HG03039 (cell line): Measurements from ENCODE around the gene MICAL2.
"Not testable (repeated sequence)": the region's sequence is repeated elsewhere in the genome, so short reads cannot be mapped to it uniquely, and the experiment has no call there.

ENCODE experiments used
- ATAC-seq: cut with Tn5 transposase; IDR thresholded peaks from one replicate; pipeline ENCODE4 v1.9.1; 2021; ENCODE audit warnings: mild to moderate bottlenecking, moderate library complexity; ENCODE audit not compliant: unreplicated experiment

MICAL2 gene

GRCh38 chr11:12132790-12133145 is 22.4 kb downstream of the MICAL2 start:
- no peak for ATAC-seq

GRCh38 chr11:12133547-12134235 is 23.3 kb downstream of the MICAL2 start:
- no peak for ATAC-seq

GRCh38 chr11:12134236-12134585 is 23.8 kb downstream of the MICAL2 start:
- no peak for ATAC-seq

- ATAC-seq = no peak
Observed at GRCh38 chr11:12135185-12135584, 24.8 kb downstream of the MICAL2 start.

GRCh38 chr11:12137005-12137690 is 26.8 kb downstream of the MICAL2 start:
- no peak for ATAC-seq

- ATAC-seq = no peak
Observed at GRCh38 chr11:12137938-12138731, 27.7 kb downstream of the MICAL2 start.

- no peak for ATAC-seq
Observed at GRCh38 chr11:12139144-12139881, 28.9 kb downstream of the MICAL2 start.

- ATAC-seq = no peak
Observed at GRCh38 chr11:12140186-12140793, 29.9 kb downstream of the MICAL2 start.

GRCh38 chr11:12141283-12141682 is 30.9 kb downstream of the MICAL2 start:
- no peak for ATAC-seq

- ATAC-seq = no peak
Observed at GRCh38 chr11:12142176-12142575, 31.8 kb downstream of the MICAL2 start.

- ATAC-seq = no peak
Observed at GRCh38 chr11:12142909-12143308, 32.5 kb downstream of the MICAL2 start.

GRCh38 chr11:12143461-12144258 is 33.3 kb downstream of the MICAL2 start:
- ATAC-seq = no peak

- no peak for ATAC-seq
Observed at GRCh38 chr11:12144330-12145174, 34.2 kb downstream of the MICAL2 start.

GRCh38 chr11:12146678-12147077 is 36.3 kb downstream of the MICAL2 start:
- not testable (repeated sequence) for ATAC-seq

- no peak for ATAC-seq
Observed at GRCh38 chr11:12147827-12148226, 37.4 kb downstream of the MICAL2 start.

- no peak for ATAC-seq
Observed at GRCh38 chr11:12148466-12148865, 38.1 kb downstream of the MICAL2 start.

- no peak for ATAC-seq
Observed at GRCh38 chr11:12148882-12149281, 38.5 kb downstream of the MICAL2 start.

GRCh38 chr11:12149672-12150225 is 39.4 kb downstream of the MICAL2 start:
- no peak for ATAC-seq
